ENCODE results near the gene ARID5B.

ARID5B gene

GRCh38 chr10:62056219-62056618 lies 154.7 kb downstream of the ARID5B start:
- Histone ChIP-seq H3K36me3 (ENCODE audit: insufficient read depth, low read length) (peaks cover 45% of the 10 kb centered on the region), H3K4me3 (ENCODE audit: low read depth in 1 of 2, low read length in 2 of 2) (no peak overlapping the region), H3K27me3 (ENCODE audit: control insufficient read depth in 1 of 2, insufficient read depth in 2 of 2, low read length in 2 of 2) (no peaks in the 10 kb centered on the region), H3K9ac (ENCODE audit: low read length) (no peak overlapping the region), H3K9me3 (ENCODE audit: low read length) (no peaks in the 10 kb centered on the region), H3K27ac (ENCODE audit: low read depth, low read length) (peak overlapping the region; percentile 83), H3K4me1 (ENCODE audit: insufficient read depth, low read length) (peaks cover 77% of the 10 kb centered on the region)

GRCh38 chr10:62056698-62057097 lies 155.2 kb downstream of the ARID5B start:
- no peaks in the 10 kb centered on the region for H3K9me3 ChIP-seq (ENCODE audit: low read length)
- no peaks in the 10 kb centered on the region for H3K27me3 ChIP-seq (ENCODE audit: control insufficient read depth in 1 of 2, insufficient read depth in 2 of 2, low read length in 2 of 2)
- H3K4me1 ChIP-seq (ENCODE audit: insufficient read depth, low read length): peaks cover 77% of the 10 kb centered on the region
- H3K4me3 ChIP-seq (ENCODE audit: low read depth in 1 of 2, low read length in 2 of 2): peak overlapping the region in 1 of 2 donors; percentile 24
- peaks cover 48% of the 10 kb centered on the region for H3K36me3 ChIP-seq (ENCODE audit: insufficient read depth, low read length)
- H3K27ac ChIP-seq (ENCODE audit: low read depth, low read length): peak overlapping the region; percentile 83
- H3K9ac ChIP-seq (ENCODE audit: low read length): no peak overlapping the region

- H3K4me3 ChIP-seq (ENCODE audit: low read depth in 1 of 2, low read length in 2 of 2): peak overlapping the region in 1 of 2 donors; percentile 24
- peaks cover 47% of the 10 kb centered on the region for H3K36me3 ChIP-seq (ENCODE audit: insufficient read depth, low read length)
- H3K4me1 ChIP-seq (ENCODE audit: insufficient read depth, low read length): peaks cover 75% of the 10 kb centered on the region
- no peaks in the 10 kb centered on the region for H3K9me3 ChIP-seq (ENCODE audit: low read length)
- H3K9ac ChIP-seq (ENCODE audit: low read length): no peak overlapping the region
- peak overlapping the region; percentile 83 for H3K27ac ChIP-seq (ENCODE audit: low read depth, low read length)
- H3K27me3 ChIP-seq (ENCODE audit: control insufficient read depth in 1 of 2, insufficient read depth in 2 of 2, low read length in 2 of 2): no peaks in the 10 kb centered on the region
These were observed 155.9 kb downstream of the ARID5B start for GRCh38 chr10:62057359-62057758.

- Histone ChIP-seq H3K27ac (ENCODE audit: low read depth, low read length) (peak overlapping the region; percentile 83), H3K27me3 (ENCODE audit: control insufficient read depth in 1 of 2, insufficient read depth in 2 of 2, low read length in 2 of 2) (no peaks in the 10 kb centered on the region), H3K4me3 (ENCODE audit: low read depth in 1 of 2, low read length in 2 of 2) (no peak overlapping the region), H3K36me3 (ENCODE audit: insufficient read depth, low read length) (peaks cover 42% of the 10 kb centered on the region), H3K9ac (ENCODE audit: low read length) (no peak overlapping the region), H3K9me3 (ENCODE audit: low read length) (no peaks in the 10 kb centered on the region), H3K4me1 (ENCODE audit: insufficient read depth, low read length) (peaks cover 72% of the 10 kb centered on the region)
These were observed 156.4 kb downstream of the ARID5B start for GRCh38 chr10:62057850-62058249.

- H3K9me3 ChIP-seq (ENCODE audit: low read length): no peaks in the 10 kb centered on the region
- H3K4me3 ChIP-seq (ENCODE audit: low read depth in 1 of 2, low read length in 2 of 2): no peak overlapping the region
- H3K4me1 ChIP-seq (ENCODE audit: insufficient read depth, low read length): peaks cover 67% of the 10 kb centered on the region
- H3K9ac ChIP-seq (ENCODE audit: low read length): no peak overlapping the region
- peak overlapping the region; percentile 27 for H3K27ac ChIP-seq (ENCODE audit: low read depth, low read length)
- no peaks in the 10 kb centered on the region for H3K27me3 ChIP-seq (ENCODE audit: control insufficient read depth in 1 of 2, insufficient read depth in 2 of 2, low read length in 2 of 2)
- H3K36me3 ChIP-seq (ENCODE audit: insufficient read depth, low read length): peaks cover 36% of the 10 kb centered on the region
These were observed 157.0 kb downstream of the ARID5B start for GRCh38 chr10:62058476-62058875.

GRCh38 chr10:62058896-62059216 lies 157.4 kb downstream of the ARID5B start:
- peaks cover 35% of the 10 kb centered on the region for H3K36me3 ChIP-seq (ENCODE audit: insufficient read depth, low read length)
- H3K4me1 ChIP-seq (ENCODE audit: insufficient read depth, low read length): peaks cover 67% of the 10 kb centered on the region
- no peak overlapping the region for H3K4me3 ChIP-seq (ENCODE audit: low read depth in 1 of 2, low read length in 2 of 2)
- H3K27ac ChIP-seq (ENCODE audit: low read depth, low read length): peak overlapping the region; percentile 19
- H3K27me3 ChIP-seq (ENCODE audit: control insufficient read depth in 1 of 2, insufficient read depth in 2 of 2, low read length in 2 of 2): no peaks in the 10 kb centered on the region
- no peaks in the 10 kb centered on the region for H3K9me3 ChIP-seq (ENCODE audit: low read length)
- H3K9ac ChIP-seq (ENCODE audit: low read length): no peak overlapping the region

- Histone ChIP-seq H3K4me3 (ENCODE audit: low read depth in 1 of 2, low read length in 2 of 2) (no peak overlapping the region), H3K36me3 (ENCODE audit: insufficient read depth, low read length) (peaks cover 37% of the 10 kb centered on the region), H3K4me1 (ENCODE audit: insufficient read depth, low read length) (peaks cover 67% of the 10 kb centered on the region), H3K9ac (ENCODE audit: low read length) (no peak overlapping the region), H3K27me3 (ENCODE audit: control insufficient read depth in 1 of 2, insufficient read depth in 2 of 2, low read length in 2 of 2) (no peaks in the 10 kb centered on the region), H3K9me3 (ENCODE audit: low read length) (no peaks in the 10 kb centered on the region), H3K27ac (ENCODE audit: low read depth, low read length) (peak overlapping the region; percentile 19)
These were observed 157.9 kb downstream of the ARID5B start for GRCh38 chr10:62059217-62059920.

GRCh38 chr10:62062028-62062427 lies 160.5 kb downstream of the ARID5B start:
- Histone ChIP-seq H3K27ac (ENCODE audit: low read depth, low read length) (no peak overlapping the region), H3K9me3 (ENCODE audit: low read length) (no peaks in the 10 kb centered on the region), H3K4me3 (ENCODE audit: low read depth in 1 of 2, low read length in 2 of 2) (no peak overlapping the region), H3K9ac (ENCODE audit: low read length) (no peak overlapping the region), H3K4me1 (ENCODE audit: insufficient read depth, low read length) (peaks cover 50% of the 10 kb centered on the region), H3K36me3 (ENCODE audit: insufficient read depth, low read length) (peaks cover 48% of the 10 kb centered on the region), H3K27me3 (ENCODE audit: control insufficient read depth in 1 of 2, insufficient read depth in 2 of 2, low read length in 2 of 2) (no peaks in the 10 kb centered on the region)

GRCh38 chr10:62062752-62063512 lies 161.4 kb downstream of the ARID5B start:
- Histone ChIP-seq H3K4me3 (ENCODE audit: low read depth in 1 of 2, low read length in 2 of 2) (no peak overlapping the region), H3K9me3 (ENCODE audit: low read length) (no peaks in the 10 kb centered on the region), H3K4me1 (ENCODE audit: insufficient read depth, low read length) (peaks cover 41% of the 10 kb centered on the region), H3K27me3 (ENCODE audit: control insufficient read depth in 1 of 2, insufficient read depth in 2 of 2, low read length in 2 of 2) (no peaks in the 10 kb centered on the region), H3K9ac (ENCODE audit: low read length) (no peak overlapping the region), H3K27ac (ENCODE audit: low read depth, low read length) (peak overlapping the region; percentile 27), H3K36me3 (ENCODE audit: insufficient read depth, low read length) (peaks cover 53% of the 10 kb centered on the region)

- H3K4me3 ChIP-seq (ENCODE audit: low read depth in 1 of 2, low read length in 2 of 2): no peak overlapping the region
- H3K4me1 ChIP-seq (ENCODE audit: insufficient read depth, low read length): peaks cover 31% of the 10 kb centered on the region
- no peaks in the 10 kb centered on the region for H3K9me3 ChIP-seq (ENCODE audit: low read length)
- H3K27me3 ChIP-seq (ENCODE audit: control insufficient read depth in 1 of 2, insufficient read depth in 2 of 2, low read length in 2 of 2): no peaks in the 10 kb centered on the region
- peaks cover 53% of the 10 kb centered on the region for H3K36me3 ChIP-seq (ENCODE audit: insufficient read depth, low read length)
- no peak overlapping the region for H3K9ac ChIP-seq (ENCODE audit: low read length)
- peak overlapping the region; percentile 27 for H3K27ac ChIP-seq (ENCODE audit: low read depth, low read length)
These were observed 162.4 kb downstream of the ARID5B start for GRCh38 chr10:62063795-62064472.

GRCh38 chr10:62067560-62067959 lies 166.1 kb downstream of the ARID5B start:
- Histone ChIP-seq H3K4me3 (ENCODE audit: low read depth in 1 of 2, low read length in 2 of 2) (no peak overlapping the region), H3K27ac (ENCODE audit: low read depth, low read length) (no peak overlapping the region), H3K9me3 (ENCODE audit: low read length) (no peaks in the 10 kb centered on the region), H3K9ac (ENCODE audit: low read length) (no peak overlapping the region), H3K27me3 (ENCODE audit: control insufficient read depth in 1 of 2, insufficient read depth in 2 of 2, low read length in 2 of 2) (no peaks in the 10 kb centered on the region), H3K4me1 (ENCODE audit: insufficient read depth, low read length) (peaks cover 20% of the 10 kb centered on the region), H3K36me3 (ENCODE audit: insufficient read depth, low read length) (peaks cover 39% of the 10 kb centered on the region)
